HG02642 (cell line): Measurements from ENCODE around the gene CHRDL2.

Experiments used
- ATAC-seq: cut with Tn5 transposase; IDR thresholded peaks from one replicate; pipeline ENCODE4 v1.9.1; 2021; ENCODE audit warnings: mild to moderate bottlenecking; ENCODE audit not compliant: unreplicated experiment, poor library complexity

CHRDL2 gene

GRCh38 chr11:74749127-74749964 lies 18.1 kb upstream of the CHRDL2 start:
- peak; percentile 63 for ATAC-seq

- peak; percentile 96 for ATAC-seq
These were observed 17.2 kb upstream of the CHRDL2 start, which contains the start of gene RNF169 for GRCh38 chr11:74748211-74749126. Gene RNF169 (plus strand): TSS chr11:74748849. CDS start chr11:74748881, 32 bp downstream.

GRCh38 chr11:74746868-74747267 lies 15.6 kb upstream of the CHRDL2 start:
- no peak for ATAC-seq

GRCh38 chr11:74744277-74744676 lies 13.1 kb upstream of the CHRDL2 start:
- no peak for ATAC-seq

- no peak for ATAC-seq
These were observed 12.4 kb upstream of the CHRDL2 start for GRCh38 chr11:74743640-74744039.

GRCh38 chr11:74742070-74742469 lies 10.8 kb upstream of the CHRDL2 start:
- ATAC-seq, result no peak

GRCh38 chr11:74739546-74740270 lies 8.5 kb upstream of the CHRDL2 start:
- no peak for ATAC-seq

- no peak for ATAC-seq
These were observed 4.8 kb upstream of the CHRDL2 start for GRCh38 chr11:74736031-74736430.

GRCh38 chr11:74735365-74735928 lies 4.2 kb upstream of the CHRDL2 start:
- no peak for ATAC-seq

- ATAC-seq, result no peak
These were observed 3.3 kb upstream of the CHRDL2 start for GRCh38 chr11:74734559-74734925.

- no peak for ATAC-seq
These were observed 510 bp downstream of the CHRDL2 start for GRCh38 chr11:74730571-74731260.

- ATAC-seq, result no peak
These were observed 1.8 kb downstream of the CHRDL2 start for GRCh38 chr11:74729397-74729796.

GRCh38 chr11:74726547-74727182 lies 4.6 kb downstream of the CHRDL2 start:
- ATAC-seq, result peak; percentile 95

- no peak for ATAC-seq
These were observed 5.5 kb downstream of the CHRDL2 start for GRCh38 chr11:74725701-74726100.

- ATAC-seq, result no peak
These were observed 7.7 kb downstream of the CHRDL2 start for GRCh38 chr11:74723511-74723910.

GRCh38 chr11:74721479-74721835 lies 9.8 kb downstream of the CHRDL2 start:
- no peak for ATAC-seq

GRCh38 chr11:74720596-74721478 lies 10.4 kb downstream of the CHRDL2 start:
- no peak for ATAC-seq

GRCh38 chr11:74719011-74719410 lies 12.2 kb downstream of the CHRDL2 start:
- no peak for ATAC-seq
